ENCODE data around the gene SLC35F3. TPM values are rescaled to one million over a fixed set of nuclear protein-coding genes. Genes with fewer than 3 reads are reported as not detected.

Gene SLC35F3
- total and polyA plus RNA-seq, 2 experiments from 2014 or later, result 1.0 to 3.2 TPM

DNA sequence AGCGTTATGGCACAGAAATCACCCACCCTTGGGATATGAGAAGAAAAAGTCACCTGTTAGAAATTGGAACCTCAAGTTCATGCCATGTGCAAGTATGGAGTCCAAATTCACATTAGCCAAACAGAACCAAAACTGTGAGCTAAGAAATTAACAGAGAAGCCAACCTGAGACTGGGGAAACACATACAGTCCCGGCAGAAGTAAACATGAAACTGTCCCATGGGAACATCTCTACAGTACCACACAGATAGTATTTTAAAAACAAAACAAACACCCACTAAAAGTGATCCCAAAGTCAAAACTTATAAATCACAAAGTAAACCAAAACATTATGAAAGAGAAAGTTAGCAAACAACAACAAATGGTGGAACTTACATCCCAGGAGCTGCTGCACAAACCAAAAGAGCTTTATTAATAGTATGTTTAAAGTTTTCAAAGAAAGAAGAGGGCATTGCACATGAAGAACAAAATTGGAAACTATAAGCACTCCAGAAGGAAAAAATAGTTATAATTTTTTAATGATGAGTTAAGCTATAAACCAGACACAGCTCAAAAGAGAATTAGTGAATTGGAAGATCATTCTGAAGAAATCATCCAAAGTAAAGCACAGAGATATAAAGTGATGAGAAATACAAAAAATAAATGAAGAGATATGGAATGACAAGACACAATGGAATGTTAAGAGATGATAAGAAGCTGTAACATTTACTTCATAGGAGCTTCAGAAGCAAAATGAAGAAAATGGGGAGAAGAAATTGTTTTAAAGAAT, 385.2 kb downstream of the SLC35F3 start:
- H2AFZ ChIP-seq, result no peak overlapping the region
- H3K9me3 Mint-ChIP-seq, result peaks cover 25% of the 10 kb centered on the region
- H3K27me3 ChIP-seq (ENCODE audit: insufficient read depth), result no peaks in the 10 kb centered on the region
- H3K4me2 ChIP-seq, result no peak overlapping the region
- H3K36me3 ChIP-seq (ENCODE audit: insufficient read depth), result no peaks in the 10 kb centered on the region
- no peaks in the 10 kb centered on the region for H3K4me1 Mint-ChIP-seq
- no peak overlapping the region for H3K4me3 ChIP-seq
- TF ChIP-seq ZNF114 (CRISPR knock-in tag; IDR thresholded peaks at IDR 0.05) (no peak), EZH2 (IDR thresholded peaks at IDR 0.05; ENCODE audit: low read depth, unreplicated experiment) (no peak), STAT1 (IDR thresholded peaks at IDR 0.05; ENCODE audit: unreplicated experiment) (no peak), REST (IDR thresholded peaks at IDR 0.05; ENCODE audit: unreplicated experiment) (no peak), ZNF462 (CRISPR knock-in tag; IDR thresholded peaks at IDR 0.05) (no peak), EZH2phosphoT487 (IDR thresholded peaks at IDR 0.05; ENCODE audit: unreplicated experiment) (no peak), ZNF331 (CRISPR knock-in tag; IDR thresholded peaks at IDR 0.05; ENCODE audit: low read depth) (no peak), JUNB (IDR thresholded peaks at IDR 0.05; ENCODE audit: unreplicated experiment) (no peak), NANOG (IDR thresholded peaks at IDR 0.05; ENCODE audit: borderline replicate concordance) (no peak)
- DNase-seq (ENCODE audit: low spot score) (no peak), ATAC-seq (no peak)
- peaks cover 13% of the 10 kb centered on the region for H3K36me3 Mint-ChIP-seq (ENCODE audit: low read depth)
- H4K20me1 ChIP-seq (replicated peaks; ENCODE audit: insufficient read depth), result no peaks in the 10 kb centered on the region
- no peaks in the 10 kb centered on the region for H3F3A ChIP-seq (replicated peaks; ENCODE audit: low read depth)
- H3K4me1 ChIP-seq (ENCODE audit: insufficient read depth), result no peaks in the 10 kb centered on the region
- H3K27me3 Mint-ChIP-seq (ENCODE audit: insufficient read depth, low read depth, poor library complexity), result no peaks in the 10 kb centered on the region
- H3K27ac ChIP-seq (ENCODE audit: low read depth), result no peak overlapping the region
- H3K4me3 Mint-ChIP-seq, result no peak overlapping the region
- no peaks in the 10 kb centered on the region for H3K9me2 ChIP-seq (ENCODE audit: insufficient read depth)
- H3K27ac Mint-ChIP-seq, result no peak overlapping the region
- no peaks in the 10 kb centered on the region for H3K79me2 ChIP-seq (replicated peaks; ENCODE audit: insufficient read depth)
